ENCODE data around the gene MED31. TPM values are rescaled to one million over a fixed set of nuclear protein-coding genes. Genes with fewer than 3 reads are reported as not detected.

MED31 gene
- total RNA-seq, 1 donor from 2014 or later = 27.7 TPM

DNA sequence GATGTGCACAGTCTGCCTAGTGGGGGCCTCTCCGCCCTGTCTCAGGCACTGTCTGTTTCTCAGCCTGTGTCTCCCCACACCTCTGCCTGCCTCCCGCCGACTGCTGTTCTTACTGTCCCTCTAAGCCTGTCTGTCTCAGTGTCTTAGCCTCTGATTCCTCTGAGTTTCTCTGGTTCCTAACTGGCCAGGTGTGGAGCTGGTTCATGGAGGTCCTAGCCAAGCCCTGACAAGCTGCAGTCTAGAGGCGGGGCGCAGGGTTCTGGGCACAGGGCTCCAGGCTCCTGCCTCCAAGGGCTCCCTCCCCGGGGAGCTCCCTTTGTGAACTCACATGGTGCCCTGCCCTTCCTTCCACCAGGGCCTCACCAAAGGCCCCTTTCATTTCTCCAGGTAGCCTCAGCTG, 19.6 kb upstream of the MED31 start:
- Mint-ChIP-seq H3K27ac (ENCODE audit: unreplicated experiment) (no peak overlapping the region), H3K4me3 (no peak overlapping the region), H3K9me3 (no peaks in the 10 kb centered on the region), H3K36me3 (ENCODE audit: low read depth) (no peaks in the 10 kb centered on the region), H3K4me1 (peaks cover 15% of the 10 kb centered on the region), H3K27me3 (ENCODE audit: low read depth) (peaks cover 16% of the 10 kb centered on the region)
- TF ChIP-seq, protein P1, sequence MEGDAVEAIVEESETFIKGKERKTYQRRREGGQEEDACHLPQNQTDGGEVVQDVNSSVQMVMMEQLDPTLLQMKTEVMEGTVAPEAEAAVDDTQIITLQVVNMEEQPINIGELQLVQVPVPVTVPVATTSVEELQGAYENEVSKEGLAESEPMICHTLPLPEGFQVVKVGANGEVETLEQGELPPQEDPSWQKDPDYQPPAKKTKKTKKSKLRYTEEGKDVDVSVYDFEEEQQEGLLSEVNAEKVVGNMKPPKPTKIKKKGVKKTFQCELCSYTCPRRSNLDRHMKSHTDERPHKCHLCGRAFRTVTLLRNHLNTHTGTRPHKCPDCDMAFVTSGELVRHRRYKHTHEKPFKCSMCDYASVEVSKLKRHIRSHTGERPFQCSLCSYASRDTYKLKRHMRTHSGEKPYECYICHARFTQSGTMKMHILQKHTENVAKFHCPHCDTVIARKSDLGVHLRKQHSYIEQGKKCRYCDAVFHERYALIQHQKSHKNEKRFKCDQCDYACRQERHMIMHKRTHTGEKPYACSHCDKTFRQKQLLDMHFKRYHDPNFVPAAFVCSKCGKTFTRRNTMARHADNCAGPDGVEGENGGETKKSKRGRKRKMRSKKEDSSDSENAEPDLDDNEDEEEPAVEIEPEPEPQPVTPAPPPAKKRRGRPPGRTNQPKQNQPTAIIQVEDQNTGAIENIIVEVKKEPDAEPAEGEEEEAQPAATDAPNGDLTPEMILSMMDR (conservative IDR thresholded peaks at IDR 0.05) = no peak
- no peak for DNase-seq (ENCODE audit: low read depth, low spot score)

DNA sequence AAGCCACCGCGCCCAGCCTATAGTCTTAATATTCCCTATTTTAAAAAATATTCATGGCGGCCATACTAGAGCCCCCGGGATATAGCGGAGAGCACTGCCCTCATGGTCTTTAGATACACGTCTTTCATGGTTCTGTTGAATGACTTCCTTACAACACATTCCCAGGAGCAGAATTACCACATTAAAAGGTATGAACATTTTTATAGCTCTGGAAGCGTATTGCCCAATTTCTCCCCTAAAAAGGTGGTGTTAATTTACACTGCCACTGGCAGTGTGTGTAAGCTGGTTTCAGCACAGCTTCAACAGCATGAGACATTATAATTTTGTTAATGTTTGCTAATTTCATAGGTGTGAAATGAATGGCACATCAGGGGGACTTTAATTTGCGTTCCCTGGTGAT, 19.2 kb upstream of the MED31 start:
- no peak overlapping the region for H3K4me3 Mint-ChIP-seq
- no peak for DNase-seq (ENCODE audit: low read depth, low spot score)
- TF ChIP-seq, protein P1 (conservative IDR thresholded peaks at IDR 0.05) = no peak
- peaks cover 17% of the 10 kb centered on the region for H3K4me1 Mint-ChIP-seq
- no peaks in the 10 kb centered on the region for H3K9me3 Mint-ChIP-seq
- no peaks in the 10 kb centered on the region for H3K36me3 Mint-ChIP-seq (ENCODE audit: low read depth)
- no peak overlapping the region for H3K27ac Mint-ChIP-seq (ENCODE audit: unreplicated experiment)
- H3K27me3 Mint-ChIP-seq (ENCODE audit: low read depth) = peaks cover 19% of the 10 kb centered on the region

DNA sequence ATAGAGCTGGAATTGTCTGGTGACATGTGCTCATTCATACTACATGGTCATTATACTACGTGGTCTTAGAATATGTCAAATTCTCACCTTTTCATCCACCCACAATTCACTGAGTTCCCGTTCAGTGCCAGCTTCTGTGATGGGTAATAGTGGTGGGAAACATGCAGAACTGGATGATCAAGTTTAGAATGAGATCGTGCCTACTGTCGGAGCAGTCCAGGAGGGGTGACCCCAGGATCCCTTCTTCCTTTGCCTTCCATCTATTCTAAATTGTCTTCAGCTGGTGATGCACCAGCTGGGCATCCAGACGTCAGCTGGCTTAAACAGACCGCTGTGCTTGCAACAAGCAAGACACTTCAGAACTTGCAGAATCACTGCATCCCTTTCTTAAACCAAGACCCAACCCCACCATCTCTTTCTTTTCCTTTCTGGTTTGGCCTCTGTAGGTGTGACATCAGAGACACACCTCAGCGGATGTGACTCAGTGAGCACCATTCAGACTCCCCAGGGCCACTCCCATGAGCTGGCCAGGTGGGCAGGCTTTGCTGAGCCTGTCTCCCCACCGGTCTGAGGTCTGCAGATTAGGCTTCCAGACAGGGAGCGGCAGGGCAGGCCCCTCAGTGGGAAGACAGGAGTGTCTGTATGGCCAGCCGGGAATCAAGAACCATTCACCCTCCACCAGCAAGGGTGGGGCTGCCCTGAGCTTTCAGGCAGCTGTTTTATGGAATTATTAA, 18.2 kb upstream of the MED31 start:
- H3K27ac Mint-ChIP-seq (ENCODE audit: unreplicated experiment) = no peak overlapping the region
- H3K27me3 Mint-ChIP-seq (ENCODE audit: low read depth) = peaks cover 23% of the 10 kb centered on the region
- H3K36me3 Mint-ChIP-seq (ENCODE audit: low read depth) = no peaks in the 10 kb centered on the region
- H3K9me3 Mint-ChIP-seq = no peaks in the 10 kb centered on the region
- peaks cover 17% of the 10 kb centered on the region for H3K4me1 Mint-ChIP-seq
- no peak overlapping the region for H3K4me3 Mint-ChIP-seq
- no peak for DNase-seq (ENCODE audit: low read depth, low spot score)
- TF ChIP-seq, protein P1 (conservative IDR thresholded peaks at IDR 0.05) = no peak

DNA sequence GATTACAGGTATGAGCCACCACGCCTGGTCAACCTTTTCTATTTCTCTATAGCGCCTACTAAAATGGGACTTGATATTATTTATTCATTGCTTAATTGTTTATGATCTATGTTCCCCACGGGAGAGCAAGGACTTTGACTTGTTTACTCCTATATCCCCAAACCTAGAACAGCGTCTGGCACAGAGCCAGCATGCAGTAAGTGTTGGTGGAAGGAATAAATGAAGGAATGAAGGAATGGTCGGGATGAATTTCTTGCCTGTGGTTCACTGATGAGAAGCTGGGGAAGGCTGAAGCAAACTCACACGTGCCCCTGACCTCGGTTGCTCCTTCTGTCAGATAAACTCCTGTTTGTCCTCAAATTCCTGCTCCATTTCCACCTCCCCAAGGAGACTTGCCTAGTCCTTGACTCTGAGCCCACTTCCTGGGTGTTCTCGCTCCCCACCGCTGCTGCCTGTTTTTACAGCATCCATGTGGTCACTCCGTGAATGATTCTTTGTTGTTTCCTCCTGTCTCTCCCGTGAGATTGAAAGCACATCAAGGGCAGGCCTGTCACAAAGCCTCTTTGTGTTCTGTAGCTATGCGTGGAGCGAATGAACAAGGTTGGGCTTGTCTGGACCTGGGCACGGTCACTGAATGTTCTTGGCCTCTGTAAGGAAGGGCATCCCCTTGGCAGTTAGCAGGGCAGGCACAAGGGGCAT, 17.5 kb upstream of the MED31 start:
- peaks cover 26% of the 10 kb centered on the region for H3K27me3 Mint-ChIP-seq (ENCODE audit: low read depth)
- H3K9me3 Mint-ChIP-seq = no peaks in the 10 kb centered on the region
- H3K4me1 Mint-ChIP-seq = peaks cover 17% of the 10 kb centered on the region
- no peak for DNase-seq (ENCODE audit: low read depth, low spot score)
- H3K4me3 Mint-ChIP-seq = no peak overlapping the region
- H3K27ac Mint-ChIP-seq (ENCODE audit: unreplicated experiment) = no peak overlapping the region
- H3K36me3 Mint-ChIP-seq (ENCODE audit: low read depth) = no peaks in the 10 kb centered on the region
- TF ChIP-seq, protein P1 (conservative IDR thresholded peaks at IDR 0.05) = no peak

DNA sequence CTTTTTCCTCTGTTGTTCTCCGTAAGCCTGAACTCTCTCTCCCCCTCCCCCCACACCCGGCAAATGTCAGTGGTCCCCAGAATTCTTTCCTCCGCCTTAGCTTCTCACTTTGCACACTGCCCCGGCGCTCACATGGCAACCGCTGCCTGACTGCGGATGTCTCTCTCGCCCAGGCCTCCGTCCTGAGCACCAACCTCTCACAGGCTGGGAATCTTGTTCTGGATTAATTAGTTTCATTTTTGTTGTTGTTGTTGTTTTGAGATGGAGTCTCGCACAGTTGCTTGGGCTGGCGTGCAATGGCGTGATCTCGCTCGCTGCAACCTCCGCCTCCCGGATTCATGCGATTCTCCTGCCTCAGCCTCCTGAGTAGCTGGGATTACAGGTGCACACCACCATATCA, 16.8 kb upstream of the MED31 start:
- Mint-ChIP-seq H3K4me1 (peaks cover 17% of the 10 kb centered on the region), H3K27ac (ENCODE audit: unreplicated experiment) (no peak overlapping the region), H3K4me3 (no peak overlapping the region), H3K27me3 (ENCODE audit: low read depth) (peaks cover 29% of the 10 kb centered on the region), H3K9me3 (no peaks in the 10 kb centered on the region), H3K36me3 (ENCODE audit: low read depth) (no peaks in the 10 kb centered on the region)
- TF ChIP-seq, protein P1 (conservative IDR thresholded peaks at IDR 0.05) = no peak
- no peak for DNase-seq (ENCODE audit: low read depth, low spot score)

Data from neural crest cell (in vitro differentiated cells).